NCI-H2029 (cell line): ENCODE data around the gene CFAP61.
"Not testable (repeated sequence)": the region's sequence is repeated elsewhere in the genome, so short reads cannot be mapped to it uniquely, and the experiment has no call there.

Experiments used
- DNase-seq: peaks from one replicate; lab custom pipeline; 2025; lab: John Stamatoyannopoulos, UW

The CFAP61 gene

DNA sequence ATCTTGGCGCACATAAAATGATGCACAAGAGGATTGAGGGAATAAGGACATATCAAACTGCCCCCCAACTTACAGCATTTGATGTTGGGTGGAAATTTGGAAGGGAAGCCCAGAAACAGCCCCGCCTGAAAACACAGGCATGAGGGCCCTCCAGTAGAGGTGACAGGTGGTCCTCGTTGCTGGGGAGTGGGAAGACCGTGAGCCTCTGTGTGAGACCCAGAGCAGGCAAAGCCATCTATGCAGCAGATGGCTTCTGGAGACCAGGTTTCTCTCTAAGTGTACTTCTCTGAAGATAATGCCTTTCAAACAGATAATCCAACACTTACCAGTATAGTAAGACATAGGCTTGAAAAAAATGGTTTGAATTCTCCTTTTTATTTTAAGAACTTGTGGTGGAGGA is 183.3 kb downstream of the CFAP61 start:
- DNase-seq, result no peak

DNA sequence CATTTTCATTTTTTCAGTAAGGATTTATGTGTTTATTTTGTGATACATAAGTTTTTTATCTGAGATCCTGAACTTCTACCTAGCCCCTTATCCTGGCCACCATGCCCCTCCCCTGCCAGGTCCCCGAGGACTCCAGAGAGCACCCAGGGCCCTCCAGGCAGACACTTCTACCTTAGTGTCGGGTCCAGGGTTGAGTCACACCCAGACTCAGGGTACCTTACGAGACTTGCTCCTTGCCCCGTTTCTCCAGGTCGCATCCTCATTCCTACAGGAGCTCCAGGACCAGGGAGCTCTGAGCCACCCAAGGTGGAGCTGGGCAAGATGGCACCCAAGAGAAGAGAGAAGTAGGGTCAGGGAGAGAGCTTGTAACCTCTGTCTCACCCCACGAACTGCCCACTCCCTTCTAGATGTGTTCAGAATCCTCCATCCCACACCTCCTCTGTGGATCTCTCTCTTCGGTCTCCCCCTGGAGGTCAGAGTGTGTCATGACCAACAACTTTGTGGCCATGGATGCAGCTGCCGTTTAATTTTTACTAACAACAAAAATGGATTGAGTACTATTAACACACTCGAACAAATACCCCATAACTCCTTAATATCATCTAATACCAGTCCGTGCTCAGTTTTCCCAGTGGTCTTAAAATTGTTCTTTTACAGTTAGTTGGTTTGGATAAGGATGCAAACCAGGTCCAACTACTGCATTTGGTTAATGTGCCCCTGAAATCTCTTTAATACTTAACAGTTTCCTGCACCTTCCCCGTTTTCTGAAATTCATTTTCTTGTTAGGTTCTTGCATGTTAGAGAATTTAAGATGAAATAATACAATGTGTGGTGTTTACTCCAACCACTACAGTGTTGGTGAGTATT is 185.0 kb downstream of the CFAP61 start:
- peak; percentile 48 for DNase-seq

DNA sequence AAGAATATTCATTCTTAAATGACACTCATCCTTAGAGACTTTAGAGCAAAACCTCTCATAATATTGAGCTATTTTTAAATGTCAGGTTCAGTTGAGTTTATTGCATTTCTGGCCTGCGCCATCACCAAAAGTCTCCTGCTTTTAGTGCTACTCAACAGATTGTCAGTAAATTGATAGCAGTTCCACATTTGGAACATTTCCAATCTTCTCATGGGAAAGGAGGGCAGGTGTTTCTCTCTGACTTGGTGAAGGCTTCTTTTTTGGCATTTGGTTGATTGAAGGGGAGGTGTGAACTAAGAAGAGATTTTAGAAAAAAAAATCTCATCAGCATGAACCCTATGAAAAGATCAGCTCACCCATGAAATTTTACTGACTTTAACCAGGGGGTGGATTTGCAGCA is 189.6 kb downstream of the CFAP61 start:
- DNase-seq, result peak; percentile 23

- DNase-seq, result not testable (repeated sequence)
Measured at GRCh38 chr20:20244384-20244783, 192.1 kb downstream of the CFAP61 start.

- DNase-seq, result no peak
Measured at GRCh38 chr20:20246996-20247633, 194.8 kb downstream of the CFAP61 start.

- DNase-seq, result no peak
Measured at GRCh38 chr20:20248620-20249200, 196.4 kb downstream of the CFAP61 start.

- no peak for DNase-seq
Measured at GRCh38 chr20:20251317-20251716, 199.0 kb downstream of the CFAP61 start.

DNA sequence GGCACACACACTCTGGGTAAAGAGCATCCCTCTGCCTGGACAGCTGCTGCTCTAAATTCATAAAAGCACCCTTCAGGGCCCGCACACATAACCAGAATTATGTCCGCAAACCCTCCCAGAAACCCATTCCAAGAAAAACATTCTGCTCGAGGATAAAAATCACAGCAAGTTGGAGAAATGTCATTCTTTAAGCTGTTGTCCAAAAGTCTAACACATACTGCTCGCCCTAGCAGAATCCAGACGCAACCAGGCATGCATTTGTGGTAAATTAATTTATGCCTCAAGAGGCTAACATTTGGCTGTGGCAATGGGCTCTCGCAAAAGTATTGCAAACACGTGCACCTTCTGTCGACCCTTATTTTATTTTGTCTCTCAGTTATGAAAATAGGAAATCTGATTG is 199.5 kb downstream of the CFAP61 start:
- no peak for DNase-seq

DNA sequence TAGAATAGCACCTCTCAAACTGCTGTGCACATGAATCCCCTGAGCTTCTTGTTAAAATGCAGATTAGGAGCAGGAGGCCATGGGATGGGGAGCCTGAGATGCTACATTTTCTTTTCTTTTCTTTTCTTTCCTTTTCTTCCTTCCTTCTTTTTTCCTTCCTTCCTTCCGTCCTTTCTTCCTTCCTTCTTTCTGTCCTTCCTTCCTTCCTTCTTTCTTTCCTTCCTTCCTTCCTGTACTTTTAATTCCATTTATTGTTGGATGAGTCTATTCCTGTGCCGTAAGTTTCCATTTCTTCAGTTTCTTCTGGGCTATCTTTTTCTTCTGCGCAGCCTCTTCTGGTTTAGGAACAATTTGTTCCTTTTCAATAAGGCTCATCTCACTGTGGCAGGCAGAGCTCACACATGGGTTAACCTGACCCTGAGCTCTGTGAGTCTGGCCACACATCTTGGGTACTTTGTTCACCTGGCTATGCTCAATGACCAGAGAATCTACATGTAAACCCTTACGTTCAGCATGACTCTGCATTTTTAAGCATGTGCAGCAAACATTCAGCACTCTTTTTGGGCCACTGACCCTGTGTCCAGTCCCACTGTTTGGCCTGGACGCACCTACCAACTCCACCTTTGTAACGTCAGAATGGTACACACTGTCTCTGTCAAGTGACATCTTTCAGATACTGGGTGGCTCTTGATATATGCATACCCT is 200.9 kb downstream of the CFAP61 start:
- no peak for DNase-seq

DNA sequence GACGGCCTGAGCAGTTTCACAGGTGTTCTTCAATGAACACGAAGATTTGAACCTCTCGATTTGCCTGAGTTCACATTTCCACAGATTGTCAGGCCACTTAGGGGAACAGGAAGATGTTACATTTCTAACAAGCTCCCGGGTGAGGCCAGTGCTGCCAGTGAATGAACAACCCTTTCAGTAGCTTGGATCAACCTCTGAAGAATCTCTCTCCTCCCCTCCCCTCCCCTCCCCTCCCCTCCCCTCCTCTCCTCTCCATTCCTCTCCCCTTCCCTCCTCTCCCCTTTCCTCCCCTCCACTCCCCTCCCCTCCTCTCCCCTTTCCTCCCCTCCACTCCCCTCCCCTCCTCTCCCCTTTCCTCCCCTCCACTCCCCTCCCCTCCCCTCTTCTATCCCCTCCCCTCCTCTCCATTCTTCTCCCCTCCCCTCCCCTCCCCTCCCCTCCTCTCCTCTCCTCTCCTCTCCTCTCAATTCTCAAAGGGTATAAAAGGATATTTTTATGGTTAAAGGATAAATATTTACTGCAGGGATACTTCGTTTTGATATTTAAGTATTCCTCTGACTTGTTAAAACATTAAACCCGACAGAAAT is 201.5 kb downstream of the CFAP61 start:
- peak; percentile 31 for DNase-seq

GRCh38 chr20:20255099-20255498 is 202.8 kb downstream of the CFAP61 start:
- DNase-seq, result no peak

DNA sequence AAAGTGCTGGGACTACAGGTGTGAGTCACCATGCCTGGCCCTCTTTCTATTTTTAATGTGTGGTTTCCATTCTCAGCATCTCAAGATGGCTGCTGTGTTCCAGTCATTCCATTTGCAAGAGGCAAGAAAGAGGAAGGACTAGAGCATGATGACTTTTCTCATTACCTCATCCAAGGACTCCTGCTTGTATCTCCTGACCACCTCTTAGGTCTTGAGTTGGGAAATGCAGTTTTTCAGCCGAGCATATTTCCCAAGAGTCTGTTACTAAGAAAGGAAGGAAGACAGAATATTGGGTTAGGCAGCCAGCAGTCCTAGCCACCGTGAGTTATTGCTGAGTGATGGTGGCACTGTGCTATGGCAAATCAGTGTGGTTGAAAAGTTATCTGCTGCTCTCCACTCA is 207.2 kb downstream of the CFAP61 start:
- no peak for DNase-seq

- no peak for DNase-seq
Measured at GRCh38 chr20:20261159-20261558, 208.8 kb downstream of the CFAP61 start.

- no peak for DNase-seq
Measured at GRCh38 chr20:20265210-20265609, 212.9 kb downstream of the CFAP61 start.

DNA sequence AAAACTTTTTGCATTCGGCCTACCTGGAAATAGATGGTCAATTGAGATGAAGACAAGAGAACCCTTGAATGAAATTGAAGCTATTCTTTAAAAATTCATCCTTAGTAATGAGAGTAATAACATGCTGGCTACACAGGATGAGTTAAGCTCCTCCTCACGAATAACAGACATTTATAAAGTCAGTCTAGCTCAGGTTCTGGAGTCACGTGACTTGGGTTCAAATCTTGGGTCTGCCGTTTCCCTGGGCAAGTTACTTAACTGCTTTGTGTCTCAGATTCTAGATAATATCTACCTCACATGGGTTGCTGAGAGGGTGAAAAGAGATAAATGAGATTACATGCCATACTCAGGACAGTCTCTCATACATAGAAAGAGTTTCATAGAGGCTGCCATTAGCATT is 214.2 kb downstream of the CFAP61 start:
- DNase-seq, result no peak

- peak; percentile 82 for DNase-seq
Measured at GRCh38 chr20:20267685-20268370, 215.5 kb downstream of the CFAP61 start.

GRCh38 chr20:20271271-20271670 is 218.9 kb downstream of the CFAP61 start:
- no peak for DNase-seq

DNA sequence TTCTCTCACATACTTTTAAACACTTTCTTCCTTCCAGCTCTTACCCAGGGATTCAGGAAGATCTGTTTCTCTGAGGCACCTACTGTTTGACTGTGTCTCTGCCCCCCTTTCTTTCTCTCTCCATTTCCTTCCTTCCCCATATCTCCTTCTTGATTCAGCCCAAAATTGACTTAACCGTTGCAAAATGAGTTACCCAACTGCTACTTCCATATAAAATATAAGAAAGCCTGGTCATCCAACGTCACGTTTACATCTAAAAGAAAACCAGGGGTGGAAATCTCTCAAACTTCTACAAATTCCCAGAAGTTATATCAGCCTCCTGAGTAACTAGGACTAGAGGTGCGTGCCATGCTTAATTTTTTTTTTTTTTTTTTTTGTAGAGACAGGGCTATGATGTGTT is 220.4 kb downstream of the CFAP61 start:
- DNase-seq, result no peak

DNA sequence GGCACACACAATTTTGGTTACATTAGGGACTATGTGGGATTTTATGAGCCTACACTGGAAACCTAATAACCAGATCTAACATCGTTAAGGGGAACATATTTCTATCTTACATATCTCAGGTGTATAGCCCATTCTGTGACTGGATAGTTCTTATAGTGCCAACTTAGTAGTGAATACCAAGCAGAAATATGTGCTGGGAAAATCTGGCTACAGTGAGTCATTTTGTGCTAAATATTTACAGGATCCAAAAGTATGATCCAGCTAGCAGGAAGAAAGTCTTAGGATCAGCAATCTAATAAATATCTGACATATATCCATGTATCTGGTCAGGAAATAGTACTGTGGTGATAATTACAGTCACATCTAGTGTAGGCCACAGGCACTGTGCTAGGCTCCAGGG is 221.0 kb downstream of the CFAP61 start:
- DNase-seq, result no peak

- no peak for DNase-seq
Measured at GRCh38 chr20:20274821-20275220, 222.5 kb downstream of the CFAP61 start.

GRCh38 chr20:20275636-20276035 is 223.3 kb downstream of the CFAP61 start:
- no peak for DNase-seq
